Cortex of kidney (tissue), 1 donor: ENCODE results near the gene RBM19.
"Not testable (repeated sequence)": the region's sequence is repeated elsewhere in the genome, so short reads cannot be mapped to it uniquely, and the experiment has no call there.

Source experiments
- DNase-seq: peaks from one replicate; lab custom pipeline; 2025; lab: John Stamatoyannopoulos, UW

RBM19 gene

GRCh38 chr12:113905829-113906228 is 60.3 kb downstream of the RBM19 start:
- DNase-seq: no peak

GRCh38 chr12:113903381-113903863 is 62.7 kb downstream of the RBM19 start:
- DNase-seq: no peak

GRCh38 chr12:113901319-113901718 is 64.8 kb downstream of the RBM19 start:
- DNase-seq: not testable (repeated sequence)

GRCh38 chr12:113900716-113901115 is 65.4 kb downstream of the RBM19 start:
- DNase-seq: no peak

GRCh38 chr12:113899561-113900471 is 66.3 kb downstream of the RBM19 start:
- DNase-seq: no peak

- no peak for DNase-seq
Measured at GRCh38 chr12:113899042-113899560, 67.0 kb downstream of the RBM19 start.

- DNase-seq: no peak
Measured at GRCh38 chr12:113898466-113898865, 67.7 kb downstream of the RBM19 start.

GRCh38 chr12:113897406-113897805 is 68.7 kb downstream of the RBM19 start:
- no peak for DNase-seq

GRCh38 chr12:113896841-113897240 is 69.3 kb downstream of the RBM19 start:
- no peak for DNase-seq

- no peak for DNase-seq
Measured at GRCh38 chr12:113896194-113896593, 69.9 kb downstream of the RBM19 start.

- DNase-seq: no peak
Measured at GRCh38 chr12:113895176-113895575, 70.9 kb downstream of the RBM19 start.

GRCh38 chr12:113894697-113895096 is 71.4 kb downstream of the RBM19 start:
- no peak for DNase-seq

GRCh38 chr12:113893221-113893620 is 72.9 kb downstream of the RBM19 start:
- DNase-seq: no peak

- DNase-seq: no peak
Measured at GRCh38 chr12:113892556-113892955, 73.6 kb downstream of the RBM19 start.

GRCh38 chr12:113891739-113892520 is 74.2 kb downstream of the RBM19 start:
- no peak for DNase-seq

GRCh38 chr12:113891167-113891692 is 74.9 kb downstream of the RBM19 start:
- DNase-seq: no peak

- DNase-seq: no peak
Measured at GRCh38 chr12:113889891-113890581, 76.1 kb downstream of the RBM19 start.

- no peak for DNase-seq
Measured at GRCh38 chr12:113889076-113889475, 77.0 kb downstream of the RBM19 start.

- DNase-seq: no peak
Measured at GRCh38 chr12:113888435-113888834, 77.7 kb downstream of the RBM19 start.

GRCh38 chr12:113887906-113888305 is 78.2 kb downstream of the RBM19 start:
- no peak for DNase-seq

GRCh38 chr12:113886721-113887120 is 79.4 kb downstream of the RBM19 start:
- DNase-seq: no peak

- no peak for DNase-seq
Measured at GRCh38 chr12:113884392-113884791, 81.7 kb downstream of the RBM19 start.
